Vagina (tissue), 2 donors: ENCODE measurements around the gene FHIP2A. TPM values are rescaled to one million over a fixed set of nuclear protein-coding genes. Genes with fewer than 3 reads are reported as not detected.
A peak's percentile ranks its signal among the peaks of the same experiment; 100 is the strongest.

ENCODE experiments used
- DNase-seq, 2 donors: peaks; one replicate each; pipeline ENCODE4 v3.0.0-alpha.2; 2017; ENCODE audit errors: extremely low spot score in 2 of 2
- H3K27ac ChIP-seq: fragments of 200-600 bp; sonication (generic); one replicate; pipeline ENCODE4 v1.5.1; 2019
- H3K27me3 ChIP-seq: fragments of 200-600 bp; sonication (generic); one replicate; pipeline ENCODE4 v1.5.1; 2019
- H3K36me3 ChIP-seq, 2 donors: fragments of 200-600 bp; sonication (generic); one replicate each; pipeline ENCODE4 v1.5.1; 2017 to 2019
- H3K4me1 ChIP-seq: fragments of 200-600 bp; sonication (generic); one replicate; pipeline ENCODE4 v1.5.1; 2019
- H3K4me3 ChIP-seq, 2 donors: fragments of 200-600 bp; sonication (generic); 1 replicate in 1 of 2; 2 replicates in 1 of 2; pipeline ENCODE4 v1.5.1; 2016 to 2019
- H3K9me3 ChIP-seq: fragments of 200-600 bp; sonication (generic); one replicate; pipeline ENCODE4 v1.5.1; 2019
- POLR2A ChIP-seq, 2 donors: fragments of 450-650 bp; IDR thresholded peaks; one replicate each; pipeline ENCODE4 v1.6.1; 2017; ENCODE audit warnings: antibody characterized with exemption in 2 of 2, mild to moderate bottlenecking in 2 of 2, moderate library complexity in 2 of 2
- POLR2AphosphoS5 ChIP-seq, 2 donors: sonication (generic); formaldehyde crosslinking; IDR thresholded peaks; one replicate each; pipeline ENCODE4 v1.9.0; 2017; ENCODE audit warnings: antibody characterized with exemption in 2 of 2, mild to moderate bottlenecking in 2 of 2, low read depth in 1 of 2; ENCODE audit not compliant: insufficient read depth in 1 of 2
- intact Hi-C: fragments of 100-400 bp; cut with DNase I; formaldehyde crosslinking; loops from one replicate; pipeline ENCODE4 v1.15.1; 2023
- total RNA-seq: library from RNA; depleted of rRNA; stranded (reverse); fragments of >200 nt; gene quantifications from one replicate; pipeline ENCODE4 v1.2.3, GENCODE V29; 2016
- TF ChIP-seq, protein P1 (sequence below), 3 experiments: fragments of 450-650 bp in 2 of 3; fragments of 200-600 bp in 1 of 3; sonication (generic) in 1 of 3; IDR thresholded peaks; one replicate each; pipeline ENCODE4 v1.5.1; 2017 to 2019; ENCODE audit warnings: antibody characterized with exemption in 3 of 3, mild to moderate bottlenecking in 2 of 3, moderate library complexity in 2 of 3

The FHIP2A gene
- total RNA-seq, 1 donor from 2014 or later, result 36.1 TPM

DNA sequence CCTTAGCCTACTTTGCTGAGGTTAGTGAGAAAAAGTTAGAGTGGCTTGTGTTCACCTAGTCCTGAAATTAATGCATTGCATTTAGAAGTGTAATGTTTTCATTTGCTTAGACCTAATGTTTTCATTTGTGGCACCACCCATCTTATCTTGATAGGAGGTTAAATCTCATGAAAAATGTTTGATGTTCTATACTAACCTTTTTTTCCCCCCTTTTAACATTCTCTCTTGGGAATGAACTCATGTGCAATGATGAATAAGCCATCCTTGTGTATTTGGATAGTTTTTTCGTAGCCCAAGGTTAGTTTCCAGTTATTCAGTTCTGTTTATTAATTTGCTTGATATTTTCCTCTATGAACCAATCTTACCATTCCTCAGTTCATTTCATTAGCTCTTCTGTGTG, 2.8 kb downstream of the FHIP2A start:
- TF ChIP-seq, protein P1, sequence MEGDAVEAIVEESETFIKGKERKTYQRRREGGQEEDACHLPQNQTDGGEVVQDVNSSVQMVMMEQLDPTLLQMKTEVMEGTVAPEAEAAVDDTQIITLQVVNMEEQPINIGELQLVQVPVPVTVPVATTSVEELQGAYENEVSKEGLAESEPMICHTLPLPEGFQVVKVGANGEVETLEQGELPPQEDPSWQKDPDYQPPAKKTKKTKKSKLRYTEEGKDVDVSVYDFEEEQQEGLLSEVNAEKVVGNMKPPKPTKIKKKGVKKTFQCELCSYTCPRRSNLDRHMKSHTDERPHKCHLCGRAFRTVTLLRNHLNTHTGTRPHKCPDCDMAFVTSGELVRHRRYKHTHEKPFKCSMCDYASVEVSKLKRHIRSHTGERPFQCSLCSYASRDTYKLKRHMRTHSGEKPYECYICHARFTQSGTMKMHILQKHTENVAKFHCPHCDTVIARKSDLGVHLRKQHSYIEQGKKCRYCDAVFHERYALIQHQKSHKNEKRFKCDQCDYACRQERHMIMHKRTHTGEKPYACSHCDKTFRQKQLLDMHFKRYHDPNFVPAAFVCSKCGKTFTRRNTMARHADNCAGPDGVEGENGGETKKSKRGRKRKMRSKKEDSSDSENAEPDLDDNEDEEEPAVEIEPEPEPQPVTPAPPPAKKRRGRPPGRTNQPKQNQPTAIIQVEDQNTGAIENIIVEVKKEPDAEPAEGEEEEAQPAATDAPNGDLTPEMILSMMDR (IDR thresholded peaks at IDR 0.05), result no peak
- TF ChIP-seq POLR2A (IDR thresholded peaks at IDR 0.05), result no peak
- no peak for TF ChIP-seq POLR2AphosphoS5 (IDR thresholded peaks at IDR 0.05; ENCODE audit: insufficient read depth in 1 of 2, low read depth in 1 of 2)
- H3K27me3 ChIP-seq, result no peaks in the 10 kb centered on the region
- H3K27ac ChIP-seq, result peak overlapping the region; percentile 97
- intact Hi-C loops, result no loop called here
- H3K36me3 ChIP-seq, result no peaks in the 10 kb centered on the region
- H3K9me3 ChIP-seq, result no peaks in the 10 kb centered on the region
- peak overlapping the region in 1 of 2 donors; percentile 81 for H3K4me3 ChIP-seq
- DNase-seq, result no peak
- H3K4me1 ChIP-seq, result peaks cover 43% of the 10 kb centered on the region

DNA sequence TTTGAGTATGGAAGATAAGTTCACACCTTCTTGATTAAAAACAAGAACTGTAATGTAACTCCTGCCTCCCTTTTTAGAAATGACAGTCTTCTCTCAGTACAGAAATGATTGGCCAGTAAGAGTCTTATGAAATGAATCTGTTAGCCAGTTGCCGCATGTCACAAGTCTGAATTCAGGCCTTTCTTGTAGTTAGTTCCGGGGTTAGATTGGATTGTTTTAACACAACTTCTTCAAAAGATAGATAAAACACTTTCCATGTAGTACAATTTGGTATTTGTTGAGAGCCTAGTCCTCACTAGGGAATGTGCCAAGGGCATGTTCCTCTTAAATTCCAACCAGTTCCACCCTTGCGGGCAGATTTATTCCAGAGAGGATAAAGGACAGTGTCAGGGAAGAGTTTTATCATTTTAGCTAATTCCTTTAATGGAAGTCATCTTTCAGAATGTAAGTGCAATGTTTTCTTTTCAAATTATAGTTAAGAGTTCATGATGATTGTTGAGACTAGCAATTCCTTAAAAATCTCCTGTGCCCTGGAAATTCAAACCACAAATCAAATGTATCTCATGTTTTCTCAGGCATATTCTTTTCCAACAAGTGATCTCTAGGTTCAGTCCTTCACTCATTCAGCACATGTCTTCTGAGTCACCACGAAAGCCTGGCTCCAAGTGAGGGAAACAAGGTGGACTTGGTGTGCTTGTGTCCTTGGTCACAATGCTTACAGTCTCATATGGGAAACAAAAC, 4.1 kb downstream of the FHIP2A start:
- H3K4me3 ChIP-seq, result no peak overlapping the region

DNA sequence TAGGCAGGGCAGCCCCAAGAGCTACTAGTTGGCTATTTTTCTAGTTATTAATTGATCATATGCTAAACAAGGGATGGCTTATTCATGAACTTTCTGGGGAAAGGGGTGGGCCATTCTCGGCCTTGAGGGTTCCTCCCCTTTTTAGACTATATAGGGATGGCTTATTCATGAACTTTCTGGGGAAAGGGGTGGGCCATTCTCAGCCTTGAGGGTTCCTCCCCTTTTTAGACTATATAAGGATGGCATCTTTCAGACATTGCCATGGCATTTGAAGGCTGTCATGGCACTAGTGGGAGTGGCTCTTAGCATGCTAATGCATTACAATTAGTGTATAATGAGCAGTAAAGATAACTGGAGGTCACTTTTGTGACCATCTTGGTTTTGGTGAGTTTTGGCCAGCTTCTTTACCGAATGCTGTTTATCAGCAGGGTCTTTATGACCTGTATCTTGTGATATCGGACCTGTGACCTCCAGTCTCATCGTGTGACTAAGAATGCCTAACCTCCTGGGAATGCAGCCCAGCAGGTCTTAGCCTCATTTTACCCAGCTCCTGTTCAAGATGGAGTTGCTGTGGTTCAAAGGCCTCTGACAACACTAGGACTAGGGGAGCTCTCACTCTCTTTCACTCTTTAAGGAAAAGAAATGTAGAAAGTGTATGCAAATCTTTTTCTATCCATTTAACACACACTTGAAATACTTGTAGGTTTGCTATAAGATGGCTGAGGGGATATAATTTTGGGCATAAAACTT, 7.8 kb downstream of the FHIP2A start:
- no peak for TF ChIP-seq POLR2AphosphoS5 (IDR thresholded peaks at IDR 0.05; ENCODE audit: insufficient read depth in 1 of 2, low read depth in 1 of 2)
- no peak for TF ChIP-seq POLR2A (IDR thresholded peaks at IDR 0.05)
- TF ChIP-seq, protein P1 (IDR thresholded peaks at IDR 0.05), result no peak
- Histone ChIP-seq H3K27ac (no peak overlapping the region), H3K9me3 (no peaks in the 10 kb centered on the region), H3K4me1 (peaks cover 36% of the 10 kb centered on the region), H3K4me3 (no peak overlapping the region), H3K27me3 (no peaks in the 10 kb centered on the region), H3K36me3 (peaks cover 6 to 20% of the 10 kb centered on the region in 2 donors)
- intact Hi-C loops, result no loop called here
- no peak for DNase-seq

More for the DNA sequence above, 4.1 kb downstream of the FHIP2A start:
- no peak for DNase-seq
- intact Hi-C loops, result no loop called here
- H3K4me1 ChIP-seq, result peaks cover 43% of the 10 kb centered on the region
- no peaks in the 10 kb centered on the region for H3K36me3 ChIP-seq
- peak overlapping the region; percentile 30 for H3K27ac ChIP-seq
- TF ChIP-seq POLR2A (IDR thresholded peaks at IDR 0.05), result no peak
- TF ChIP-seq POLR2AphosphoS5 (IDR thresholded peaks at IDR 0.05; ENCODE audit: insufficient read depth in 1 of 2, low read depth in 1 of 2), result no peak
- TF ChIP-seq, protein P1 (IDR thresholded peaks at IDR 0.05), result no peak
- H3K27me3 ChIP-seq, result no peaks in the 10 kb centered on the region
- H3K9me3 ChIP-seq, result no peaks in the 10 kb centered on the region

DNA sequence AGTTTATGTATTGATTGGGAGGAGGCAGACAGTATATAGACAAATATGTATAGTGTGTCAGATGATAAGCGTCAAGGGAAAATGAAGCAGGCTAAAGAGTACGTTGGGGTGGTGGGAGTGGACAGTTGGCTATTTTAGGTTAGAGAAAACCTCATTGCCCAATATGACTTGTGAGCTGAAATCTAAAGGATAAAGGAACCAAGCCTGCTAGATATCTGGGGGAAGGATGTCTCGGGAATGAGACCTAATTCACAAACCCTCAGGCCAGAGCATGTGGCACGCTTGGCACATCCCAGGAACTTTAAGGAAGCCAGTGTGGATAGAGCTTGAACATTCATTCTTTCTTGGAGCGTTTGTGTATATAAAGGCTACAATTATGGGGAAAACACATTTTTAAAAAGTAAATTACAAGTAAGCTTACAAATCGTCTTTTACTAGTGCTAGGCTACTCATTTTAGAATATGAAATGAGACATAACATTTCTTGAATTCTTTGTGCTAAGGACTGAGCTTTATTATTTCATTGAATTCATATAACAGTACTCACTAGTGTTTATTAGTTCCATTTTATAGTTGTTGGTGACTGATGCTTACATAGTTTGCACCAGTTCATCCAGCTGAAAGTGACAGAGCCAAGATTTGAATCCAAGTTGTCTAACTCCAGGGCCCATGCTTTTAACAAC, 9.7 kb downstream of the FHIP2A start:
- intact Hi-C loops, result no loop called here
- no peak overlapping the region for H3K27ac ChIP-seq
- DNase-seq, result no peak
- H3K36me3 ChIP-seq, result peaks cover 6 to 33% of the 10 kb centered on the region in 2 donors
- no peak for TF ChIP-seq POLR2A (IDR thresholded peaks at IDR 0.05)
- TF ChIP-seq POLR2AphosphoS5 (IDR thresholded peaks at IDR 0.05; ENCODE audit: insufficient read depth in 1 of 2, low read depth in 1 of 2), result no peak
- H3K4me3 ChIP-seq, result no peak overlapping the region
- no peaks in the 10 kb centered on the region for H3K9me3 ChIP-seq
- no peaks in the 10 kb centered on the region for H3K27me3 ChIP-seq
- peaks cover 16% of the 10 kb centered on the region for H3K4me1 ChIP-seq

DNA sequence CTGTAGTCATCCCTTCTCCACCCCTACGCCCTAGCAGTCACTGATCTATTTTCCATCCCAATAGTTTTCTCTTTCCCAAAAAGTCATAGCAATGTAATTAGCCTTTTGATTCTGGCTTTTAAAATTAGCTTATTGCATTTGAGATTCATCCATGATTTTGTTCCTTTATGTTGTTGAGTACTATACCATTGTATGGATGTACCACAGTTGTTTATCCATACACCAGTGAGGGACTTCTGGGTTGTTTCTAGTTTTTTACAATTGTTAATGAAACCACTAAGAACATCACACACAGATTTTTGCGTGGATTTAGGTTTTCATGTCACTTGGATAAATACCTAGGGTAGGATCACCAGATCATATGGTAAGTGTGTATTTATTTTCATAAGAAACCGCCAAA, 16.1 kb downstream of the FHIP2A start:
- peaks cover 15 to 78% of the 10 kb centered on the region in 2 donors for H3K36me3 ChIP-seq
- intact Hi-C loops, result no loop called here
- no peak for DNase-seq
- TF ChIP-seq POLR2A (IDR thresholded peaks at IDR 0.05) (no peak), POLR2AphosphoS5 (IDR thresholded peaks at IDR 0.05; ENCODE audit: insufficient read depth in 1 of 2, low read depth in 1 of 2) (no peak)
- TF ChIP-seq, protein P1 (IDR thresholded peaks at IDR 0.05), result no peak
- H3K4me3 ChIP-seq, result no peak overlapping the region
- H3K27me3 ChIP-seq, result no peaks in the 10 kb centered on the region
- no peaks in the 10 kb centered on the region for H3K9me3 ChIP-seq
- no peak overlapping the region for H3K27ac ChIP-seq
- no peaks in the 10 kb centered on the region for H3K4me1 ChIP-seq
